ENCODE results near the gene STX2.
"Not testable (repeated sequence)": the region's sequence is repeated elsewhere in the genome, so short reads cannot be mapped to it uniquely, and the experiment has no call there.

The STX2 gene

GRCh38 chr12:130860311-130860710 is 21.3 kb upstream of the STX2 start:
- POLR2A ChIA-PET = no interaction called here
- DNase-seq (ENCODE audit: low read depth, low spot score) = no peak
- no peak overlapping the region for H3K4me3 ChIP-seq (ENCODE audit: low read depth, low read length)
- TF ChIP-seq, protein P1, sequence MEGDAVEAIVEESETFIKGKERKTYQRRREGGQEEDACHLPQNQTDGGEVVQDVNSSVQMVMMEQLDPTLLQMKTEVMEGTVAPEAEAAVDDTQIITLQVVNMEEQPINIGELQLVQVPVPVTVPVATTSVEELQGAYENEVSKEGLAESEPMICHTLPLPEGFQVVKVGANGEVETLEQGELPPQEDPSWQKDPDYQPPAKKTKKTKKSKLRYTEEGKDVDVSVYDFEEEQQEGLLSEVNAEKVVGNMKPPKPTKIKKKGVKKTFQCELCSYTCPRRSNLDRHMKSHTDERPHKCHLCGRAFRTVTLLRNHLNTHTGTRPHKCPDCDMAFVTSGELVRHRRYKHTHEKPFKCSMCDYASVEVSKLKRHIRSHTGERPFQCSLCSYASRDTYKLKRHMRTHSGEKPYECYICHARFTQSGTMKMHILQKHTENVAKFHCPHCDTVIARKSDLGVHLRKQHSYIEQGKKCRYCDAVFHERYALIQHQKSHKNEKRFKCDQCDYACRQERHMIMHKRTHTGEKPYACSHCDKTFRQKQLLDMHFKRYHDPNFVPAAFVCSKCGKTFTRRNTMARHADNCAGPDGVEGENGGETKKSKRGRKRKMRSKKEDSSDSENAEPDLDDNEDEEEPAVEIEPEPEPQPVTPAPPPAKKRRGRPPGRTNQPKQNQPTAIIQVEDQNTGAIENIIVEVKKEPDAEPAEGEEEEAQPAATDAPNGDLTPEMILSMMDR (IDR thresholded peaks at IDR 0.05; ENCODE audit: insufficient read depth, low read length, missing control alignments) = no peak
- CTCF ChIA-PET = no interaction called here

DNA sequence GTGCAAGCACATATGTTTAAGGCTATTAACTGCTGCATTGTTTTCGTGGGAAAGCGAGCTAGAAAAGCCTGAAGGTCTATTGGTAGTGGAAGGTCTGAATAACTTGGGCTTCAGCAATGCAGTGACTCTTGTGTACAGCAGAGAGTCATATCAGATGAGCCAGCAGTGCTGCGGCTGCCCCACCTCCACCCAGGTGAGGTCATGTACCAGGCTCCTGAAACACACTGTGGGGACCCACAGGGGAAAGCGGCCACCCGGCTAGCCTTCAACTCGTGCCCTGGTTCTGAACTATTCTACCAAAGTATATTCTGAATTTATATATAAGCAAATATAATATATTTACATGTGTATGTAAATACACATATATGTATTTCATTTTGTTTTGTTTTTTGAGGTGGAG is 20.1 kb upstream of the STX2 start:
- DNase-seq (ENCODE audit: low read depth, low spot score) = no peak
- TF ChIP-seq, protein P1 (IDR thresholded peaks at IDR 0.05; ENCODE audit: insufficient read depth, low read length, missing control alignments) = no peak
- no peak overlapping the region for H3K4me3 ChIP-seq (ENCODE audit: low read depth, low read length)
- ChIA-PET POLR2A (no interaction called here), CTCF (no interaction called here)

DNA sequence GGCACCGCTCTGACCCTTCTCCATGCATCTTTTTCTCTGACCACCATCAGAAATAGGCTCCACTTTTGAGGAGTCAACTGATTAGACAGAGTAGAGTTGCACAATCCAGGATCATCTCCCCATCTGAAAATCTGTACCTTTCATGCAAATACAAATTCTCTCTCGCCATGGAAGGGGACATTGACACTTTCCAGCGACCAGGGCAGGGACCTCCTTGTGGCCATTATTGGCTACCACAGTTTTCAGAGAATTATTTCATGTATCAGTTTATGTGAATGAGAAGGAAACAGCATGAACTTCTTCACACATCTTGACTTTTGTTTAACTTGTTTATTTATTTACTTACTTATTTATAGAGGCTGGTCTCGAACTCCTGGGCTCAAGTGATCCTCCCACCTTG is 19.0 kb upstream of the STX2 start:
- ChIA-PET CTCF (no interaction called here), POLR2A (no interaction called here)
- DNase-seq (ENCODE audit: low read depth, low spot score) = no peak
- TF ChIP-seq, protein P1 (IDR thresholded peaks at IDR 0.05; ENCODE audit: insufficient read depth, low read length, missing control alignments) = no peak
- no peak overlapping the region for H3K4me3 ChIP-seq (ENCODE audit: low read depth, low read length)

GRCh38 chr12:130856088-130856487 is 17.0 kb upstream of the STX2 start:
- ChIA-PET CTCF (no interaction called here), POLR2A (no interaction called here)
- H3K4me3 ChIP-seq (ENCODE audit: low read depth, low read length) = no peak overlapping the region
- TF ChIP-seq, protein P1 (IDR thresholded peaks at IDR 0.05; ENCODE audit: insufficient read depth, low read length, missing control alignments) = no peak
- no peak for DNase-seq (ENCODE audit: low read depth, low spot score)

GRCh38 chr12:130850418-130851021 is 11.5 kb upstream of the STX2 start:
- no peak for DNase-seq (ENCODE audit: low read depth, low spot score)
- TF ChIP-seq, protein P1 (IDR thresholded peaks at IDR 0.05; ENCODE audit: insufficient read depth, low read length, missing control alignments) = no peak
- ChIA-PET POLR2A (no interaction called here), CTCF (no interaction called here)
- no peak overlapping the region for H3K4me3 ChIP-seq (ENCODE audit: low read depth, low read length)

GRCh38 chr12:130849561-130850417 is 10.7 kb upstream of the STX2 start:
- TF ChIP-seq, protein P1 (IDR thresholded peaks at IDR 0.05; ENCODE audit: insufficient read depth, low read length, missing control alignments) = no peak
- CTCF ChIA-PET = interaction anchor here (0.7 kb wide), 1 partner anchor 21 kb away, joined by 6 read pairs; no protein-coding TSS in a partner anchor
- no peak overlapping the region for H3K4me3 ChIP-seq (ENCODE audit: low read depth, low read length)
- DNase-seq (ENCODE audit: low read depth, low spot score) = no peak
- POLR2A ChIA-PET = no interaction called here

- DNase-seq (ENCODE audit: low read depth, low spot score); H3K4me3 ChIP-seq (ENCODE audit: low read depth, low read length); POLR2A ChIA-PET: not testable (repeated sequence)
- CTCF ChIA-PET = interaction anchor here (0.7 kb wide), 1 partner anchor 22 kb away, joined by 6 read pairs; no protein-coding TSS in a partner anchor
These were observed 9.8 kb upstream of the STX2 start for GRCh38 chr12:130848785-130849305.

DNA sequence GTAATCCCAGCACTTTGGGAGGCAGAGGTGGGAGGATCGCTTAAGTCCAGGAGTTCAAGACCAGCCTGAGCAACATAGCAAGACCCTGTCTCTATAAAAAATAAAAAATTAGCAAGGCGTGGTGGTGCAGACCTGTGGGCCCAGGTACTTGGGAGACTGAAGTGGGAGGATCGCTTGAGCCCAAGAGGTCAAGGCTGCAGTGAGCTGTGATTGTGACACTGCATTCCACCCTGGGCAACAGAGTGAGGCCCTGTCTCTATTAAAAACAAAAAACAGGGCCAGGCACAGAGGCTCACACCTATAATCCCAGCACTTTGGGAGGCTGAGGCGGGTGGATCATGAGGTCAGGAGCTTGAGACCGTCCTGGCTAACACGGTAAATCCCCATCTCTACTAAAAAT is 9.1 kb upstream of the STX2 start:
- CTCF ChIA-PET; POLR2A ChIA-PET; H3K4me3 ChIP-seq (ENCODE audit: low read depth, low read length); DNase-seq (ENCODE audit: low read depth, low spot score): not testable (repeated sequence)
